Measurements from ENCODE around the gene GRB14. TPM values are rescaled to one million over a fixed set of nuclear protein-coding genes. Genes with fewer than 3 reads are reported as not detected.
A peak's percentile ranks its signal among the peaks of the same experiment; 100 is the strongest.

The GRB14 gene
- total and polyA plus RNA-seq, 5 donors from 2014 or later, result 0.69 TPM; not detected in 4

DNA sequence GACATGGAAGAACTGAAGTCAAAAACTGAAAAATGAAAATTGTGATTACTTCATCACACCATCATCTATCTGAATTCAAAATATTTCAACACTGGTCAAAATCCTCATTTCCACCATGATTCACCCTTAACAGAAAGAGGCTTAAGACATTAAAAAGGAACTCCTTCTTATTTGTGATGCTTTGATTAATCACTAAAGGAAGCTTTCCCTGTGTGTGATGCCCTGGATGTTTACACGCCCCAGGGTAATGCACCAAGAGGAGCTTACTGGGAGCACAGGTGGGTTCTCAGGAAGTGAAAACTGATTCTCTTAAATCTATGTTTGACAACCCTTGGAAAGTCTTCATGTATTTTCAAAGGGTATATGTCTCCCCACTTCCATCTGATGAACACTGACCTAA, 11.5 kb downstream of the GRB14 start:
- H3K36me3 Mint-ChIP-seq, result no peaks in the 10 kb centered on the region
- no peak for DNase-seq
- no peaks in the 10 kb centered on the region for H3K9me3 ChIP-seq (ENCODE audit: control insufficient read depth in 2 of 2, low read length in 2 of 2)

GRCh38 chr2:164606557-164606956, 14.7 kb downstream of the GRB14 start:
- H3K36me3 ChIP-seq (ENCODE audit: control insufficient read depth, insufficient read depth, low read length), result no peaks in the 10 kb centered on the region
- Mint-ChIP-seq H3K9me3 (peaks cover 1 to 10% (median 4%) of the 10 kb centered on the region in 7 donors), H3K27ac (no peak overlapping the region), H3K4me1 (no peaks in the 10 kb centered on the region), H3K27me3 (no peaks in the 10 kb centered on the region), H3K4me3 (no peak overlapping the region), H3K36me3 (no peaks in the 10 kb centered on the region)
- DNase-seq (no peak), ATAC-seq (ENCODE audit: low read depth in 2 of 2) (no peak)
- H3K27ac ChIP-seq (ENCODE audit: insufficient read depth, low read length, poor library complexity, severe bottlenecking), result no peak overlapping the region
- H3K4me1 ChIP-seq (ENCODE audit: control insufficient read depth, insufficient read depth, low read length, poor library complexity, severe bottlenecking), result no peaks in the 10 kb centered on the region
- no peaks in the 10 kb centered on the region for H3K9me3 ChIP-seq (ENCODE audit: control insufficient read depth in 2 of 2, low read length in 2 of 2)
- no peaks in the 10 kb centered on the region for H3K27me3 ChIP-seq (ENCODE audit: control insufficient read depth, insufficient read depth, low read length)
- no peak overlapping the region for H3K4me3 ChIP-seq (ENCODE audit: low read depth, low read length)

More for the DNA sequence above, 11.5 kb downstream of the GRB14 start:
- H3K4me1 Mint-ChIP-seq, result no peaks in the 10 kb centered on the region
- H3K27ac ChIP-seq (ENCODE audit: insufficient read depth, low read length, poor library complexity, severe bottlenecking), result no peak overlapping the region
- H3K4me1 ChIP-seq (ENCODE audit: control insufficient read depth, insufficient read depth, low read length, poor library complexity, severe bottlenecking), result no peaks in the 10 kb centered on the region
- H3K9me3 Mint-ChIP-seq, result peaks cover 0 to 6% (median 2%) of the 10 kb centered on the region in 7 donors
- H3K4me3 ChIP-seq (ENCODE audit: low read depth, low read length), result no peak overlapping the region
- no peak overlapping the region for H3K4me3 Mint-ChIP-seq
- H3K27me3 ChIP-seq (ENCODE audit: control insufficient read depth, insufficient read depth, low read length), result no peaks in the 10 kb centered on the region
- no peaks in the 10 kb centered on the region for H3K36me3 ChIP-seq (ENCODE audit: control insufficient read depth, insufficient read depth, low read length)
- no peak for ATAC-seq (ENCODE audit: low read depth in 2 of 2)
- no peaks in the 10 kb centered on the region for H3K27me3 Mint-ChIP-seq
- no peak overlapping the region for H3K27ac Mint-ChIP-seq

DNA sequence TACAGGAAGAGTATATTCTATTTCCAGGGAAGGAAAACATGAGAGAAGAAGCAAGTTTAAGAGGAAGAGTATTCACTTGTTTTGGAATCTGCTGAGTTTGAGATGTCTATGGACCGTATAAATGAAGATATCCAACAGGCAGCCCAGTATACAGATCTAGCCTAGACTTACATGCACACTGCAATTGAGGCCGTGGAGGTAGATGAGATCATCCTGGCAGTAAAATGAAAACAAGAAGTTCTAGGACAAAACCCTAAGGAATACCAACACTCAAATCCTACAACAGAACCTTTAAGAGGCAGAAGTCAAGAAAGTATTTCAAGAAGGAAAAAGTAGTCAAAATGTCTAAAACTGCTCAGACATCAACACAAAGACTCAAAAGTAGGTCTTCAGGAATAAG, 16.0 kb downstream of the GRB14 start:
- H3K27me3 Mint-ChIP-seq, result no peaks in the 10 kb centered on the region
- Histone ChIP-seq H3K36me3 (ENCODE audit: control insufficient read depth, insufficient read depth, low read length) (no peaks in the 10 kb centered on the region), H3K27me3 (ENCODE audit: control insufficient read depth, insufficient read depth, low read length) (no peaks in the 10 kb centered on the region), H3K4me1 (ENCODE audit: control insufficient read depth, insufficient read depth, low read length, poor library complexity, severe bottlenecking) (no peaks in the 10 kb centered on the region), H3K9me3 (ENCODE audit: control insufficient read depth in 2 of 2, low read length in 2 of 2) (no peaks in the 10 kb centered on the region), H3K27ac (ENCODE audit: insufficient read depth, low read length, poor library complexity, severe bottlenecking) (no peak overlapping the region), H3K4me3 (ENCODE audit: low read depth, low read length) (no peak overlapping the region)
- DNase-seq (no peak), ATAC-seq (ENCODE audit: low read depth in 2 of 2) (no peak)
- no peaks in the 10 kb centered on the region for H3K4me1 Mint-ChIP-seq
- H3K36me3 Mint-ChIP-seq, result no peaks in the 10 kb centered on the region
- no peak overlapping the region for H3K27ac Mint-ChIP-seq
- no peak overlapping the region for H3K4me3 Mint-ChIP-seq
- peaks cover 0 to 9% (median 4%) of the 10 kb centered on the region in 7 donors for H3K9me3 Mint-ChIP-seq

DNA sequence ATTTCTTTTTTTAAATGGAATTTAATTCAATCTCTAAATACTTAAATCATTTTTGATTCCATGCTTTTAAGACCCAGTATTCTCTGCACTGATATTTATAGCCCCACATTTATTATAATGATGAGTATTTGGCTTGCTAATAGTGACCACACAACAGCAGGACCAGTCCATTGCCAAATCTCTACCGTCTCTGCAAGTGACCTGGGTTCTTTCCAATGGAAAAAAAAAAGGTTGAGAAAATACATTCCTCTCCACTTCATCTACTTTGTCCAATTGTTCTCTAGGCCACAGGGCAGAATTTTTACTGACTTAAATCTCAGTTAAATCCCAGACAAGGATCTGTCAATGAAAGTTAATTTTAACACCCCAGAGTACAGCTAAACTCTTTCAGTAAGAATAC, 20.5 kb downstream of the GRB14 start:
- Mint-ChIP-seq H3K36me3 (no peaks in the 10 kb centered on the region), H3K4me1 (no peaks in the 10 kb centered on the region), H3K27me3 (no peaks in the 10 kb centered on the region), H3K4me3 (no peak overlapping the region), H3K9me3 (peaks cover 0 to 8% (median 4%) of the 10 kb centered on the region in 7 donors), H3K27ac (no peak overlapping the region)
- no peaks in the 10 kb centered on the region for H3K27me3 ChIP-seq (ENCODE audit: control insufficient read depth, insufficient read depth, low read length)
- ATAC-seq (ENCODE audit: low read depth in 2 of 2) (no peak), DNase-seq (no peak)
- H3K36me3 ChIP-seq (ENCODE audit: control insufficient read depth, insufficient read depth, low read length), result no peaks in the 10 kb centered on the region
- H3K9me3 ChIP-seq (ENCODE audit: control insufficient read depth in 2 of 2, low read length in 2 of 2), result no peaks in the 10 kb centered on the region
- no peak overlapping the region for H3K27ac ChIP-seq (ENCODE audit: insufficient read depth, low read length, poor library complexity, severe bottlenecking)
- no peak overlapping the region for H3K4me3 ChIP-seq (ENCODE audit: low read depth, low read length)
- H3K4me1 ChIP-seq (ENCODE audit: control insufficient read depth, insufficient read depth, low read length, poor library complexity, severe bottlenecking), result no peaks in the 10 kb centered on the region

DNA sequence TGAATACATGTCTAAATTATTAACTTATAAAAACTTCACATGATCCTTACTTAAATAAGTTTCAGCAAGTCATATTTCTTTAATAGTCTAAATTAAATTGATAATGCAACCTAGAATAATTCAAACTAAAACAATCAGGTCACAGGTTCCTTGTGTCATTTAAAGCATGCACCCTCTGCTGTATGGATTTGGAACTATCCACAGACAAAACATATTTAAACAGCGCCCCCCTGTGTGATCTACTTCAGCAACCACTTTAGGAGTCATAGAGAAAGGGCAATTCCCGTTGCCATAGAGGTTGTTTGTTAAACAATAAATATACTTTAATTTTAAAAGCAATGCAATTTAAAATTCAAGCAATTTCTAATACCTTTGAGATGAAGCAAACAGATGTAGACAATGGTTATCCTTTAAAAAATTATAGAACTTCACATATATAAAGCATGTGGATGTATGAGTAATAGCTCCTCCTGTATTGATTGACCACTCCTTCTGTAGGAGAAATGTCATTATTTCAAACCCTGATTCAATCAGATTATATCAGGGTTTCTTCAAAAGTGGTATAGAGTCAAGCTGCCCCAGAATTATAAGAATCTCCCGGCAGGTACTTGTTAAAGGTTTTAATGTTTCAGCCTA, 21.2 kb downstream of the GRB14 start:
- Mint-ChIP-seq H3K27me3 (no peaks in the 10 kb centered on the region), H3K27ac (no peak overlapping the region), H3K36me3 (no peaks in the 10 kb centered on the region)

GRCh38 chr2:164597983-164598382, 23.3 kb downstream of the GRB14 start:
- Mint-ChIP-seq H3K27ac (no peak overlapping the region), H3K36me3 (no peaks in the 10 kb centered on the region)
- no peak for DNase-seq

More for the DNA sequence above, 21.2 kb downstream of the GRB14 start:
- Mint-ChIP-seq H3K9me3 (peaks cover 0 to 9% (median 4%) of the 10 kb centered on the region in 7 donors), H3K4me3 (no peak overlapping the region), H3K4me1 (no peaks in the 10 kb centered on the region)
- DNase-seq (peak in 1 of 3 donors; percentile 34), ATAC-seq (ENCODE audit: low read depth in 2 of 2) (no peak)
- no peaks in the 10 kb centered on the region for H3K4me1 ChIP-seq (ENCODE audit: control insufficient read depth, insufficient read depth, low read length, poor library complexity, severe bottlenecking)
- H3K36me3 ChIP-seq (ENCODE audit: control insufficient read depth, insufficient read depth, low read length), result no peaks in the 10 kb centered on the region
- H3K27me3 ChIP-seq (ENCODE audit: control insufficient read depth, insufficient read depth, low read length), result no peaks in the 10 kb centered on the region
- no peak overlapping the region for H3K4me3 ChIP-seq (ENCODE audit: low read depth, low read length)
- H3K9me3 ChIP-seq (ENCODE audit: control insufficient read depth in 2 of 2, low read length in 2 of 2), result no peaks in the 10 kb centered on the region
- no peak overlapping the region for H3K27ac ChIP-seq (ENCODE audit: insufficient read depth, low read length, poor library complexity, severe bottlenecking)

DNA sequence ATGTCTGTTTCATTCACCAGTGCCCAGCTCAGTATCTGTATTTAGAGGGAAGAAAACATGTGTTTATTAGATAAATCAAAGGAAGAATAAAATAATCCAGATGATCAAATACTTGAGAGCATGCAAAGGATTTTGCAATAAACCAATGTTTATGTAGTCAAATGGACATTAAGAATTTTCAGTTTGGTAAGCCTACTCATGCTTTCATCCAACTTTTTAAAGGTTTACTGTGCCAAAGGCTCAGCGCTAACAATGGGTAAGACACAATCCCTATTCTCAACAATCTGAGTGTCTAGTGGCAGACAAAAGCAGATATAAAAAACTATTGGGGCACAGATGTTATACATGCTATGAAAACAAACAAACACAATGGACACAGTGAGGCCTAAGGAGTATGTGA, 26.3 kb downstream of the GRB14 start:
- H3K27ac ChIP-seq (ENCODE audit: insufficient read depth, low read length, poor library complexity, severe bottlenecking), result no peak overlapping the region
- no peaks in the 10 kb centered on the region for H3K27me3 Mint-ChIP-seq
- no peaks in the 10 kb centered on the region for H3K36me3 Mint-ChIP-seq
- no peak overlapping the region for H3K4me3 Mint-ChIP-seq
- H3K27me3 ChIP-seq (ENCODE audit: control insufficient read depth, insufficient read depth, low read length), result no peaks in the 10 kb centered on the region
- H3K36me3 ChIP-seq (ENCODE audit: control insufficient read depth, insufficient read depth, low read length), result no peaks in the 10 kb centered on the region
- no peaks in the 10 kb centered on the region for H3K4me1 ChIP-seq (ENCODE audit: control insufficient read depth, insufficient read depth, low read length, poor library complexity, severe bottlenecking)
- H3K9me3 Mint-ChIP-seq, result peaks cover 2 to 8% (median 4%) of the 10 kb centered on the region in 7 donors
- ATAC-seq (ENCODE audit: low read depth in 2 of 2) (no peak), DNase-seq (no peak)
- no peak overlapping the region for H3K4me3 ChIP-seq (ENCODE audit: low read depth, low read length)
- H3K27ac Mint-ChIP-seq, result no peak overlapping the region
- no peaks in the 10 kb centered on the region for H3K4me1 Mint-ChIP-seq
- peaks cover 0 to 6% of the 10 kb centered on the region in 2 experiments for H3K9me3 ChIP-seq (ENCODE audit: control insufficient read depth in 2 of 2, low read length in 2 of 2)

More at GRCh38 chr2:164597983-164598382, 23.3 kb downstream of the GRB14 start:
- no peak overlapping the region for H3K27ac ChIP-seq (ENCODE audit: insufficient read depth, low read length, poor library complexity, severe bottlenecking)
- no peaks in the 10 kb centered on the region for H3K9me3 ChIP-seq (ENCODE audit: control insufficient read depth in 2 of 2, low read length in 2 of 2)
- H3K4me1 Mint-ChIP-seq, result no peaks in the 10 kb centered on the region
- H3K4me3 ChIP-seq (ENCODE audit: low read depth, low read length), result no peak overlapping the region
- no peak overlapping the region for H3K4me3 Mint-ChIP-seq
- no peak for ATAC-seq (ENCODE audit: low read depth in 2 of 2)
- H3K9me3 Mint-ChIP-seq, result peaks cover 0 to 5% (median 4%) of the 10 kb centered on the region in 7 donors
- no peaks in the 10 kb centered on the region for H3K27me3 Mint-ChIP-seq
- H3K36me3 ChIP-seq (ENCODE audit: control insufficient read depth, insufficient read depth, low read length), result no peaks in the 10 kb centered on the region
- no peaks in the 10 kb centered on the region for H3K4me1 ChIP-seq (ENCODE audit: control insufficient read depth, insufficient read depth, low read length, poor library complexity, severe bottlenecking)
- no peaks in the 10 kb centered on the region for H3K27me3 ChIP-seq (ENCODE audit: control insufficient read depth, insufficient read depth, low read length)

GRCh38 chr2:164593959-164594358, 27.3 kb downstream of the GRB14 start:
- Mint-ChIP-seq H3K27me3 (no peaks in the 10 kb centered on the region), H3K4me3 (no peak overlapping the region), H3K9me3 (peaks cover 2 to 11% (median 5%) of the 10 kb centered on the region in 7 donors), H3K27ac (no peak overlapping the region), H3K36me3 (no peaks in the 10 kb centered on the region), H3K4me1 (no peaks in the 10 kb centered on the region)
- no peak for ATAC-seq (ENCODE audit: low read depth in 2 of 2)
- no peak overlapping the region for H3K27ac ChIP-seq (ENCODE audit: insufficient read depth, low read length, poor library complexity, severe bottlenecking)
- H3K4me3 ChIP-seq (ENCODE audit: low read depth, low read length), result no peak overlapping the region
- H3K4me1 ChIP-seq (ENCODE audit: control insufficient read depth, insufficient read depth, low read length, poor library complexity, severe bottlenecking), result no peaks in the 10 kb centered on the region
- DNase-seq, result no peak
- no peaks in the 10 kb centered on the region for H3K36me3 ChIP-seq (ENCODE audit: control insufficient read depth, insufficient read depth, low read length)
- no peaks in the 10 kb centered on the region for H3K27me3 ChIP-seq (ENCODE audit: control insufficient read depth, insufficient read depth, low read length)
- peaks cover 0 to 6% of the 10 kb centered on the region in 2 experiments for H3K9me3 ChIP-seq (ENCODE audit: control insufficient read depth in 2 of 2, low read length in 2 of 2)

Data from CD4-positive, CD25-positive, alpha-beta regulatory T cell (primary cell).